GM18951 (cell line): Measurements from ENCODE around the gene CDKN2A.

Source experiments
- POLR2A ChIP-seq: IDR thresholded peaks from 4 replicates; pipeline ENCODE4 v1.6.1; 2011; ENCODE audit warnings: mild to moderate bottlenecking; ENCODE audit not compliant: insufficient read length, insufficient read depth; ENCODE audit errors: extremely low read depth
- in situ Hi-C: fragments of 300-500 bp; cut with MboI; formaldehyde crosslinking; loops from one replicate; pipeline ENCODE4 v1.12.0; 2022; ENCODE audit warnings: low sequenced_read_pairs, mixed read lengths, inconsistent platforms; ENCODE audit not compliant: unreplicated experiment

CDKN2A gene

DNA sequence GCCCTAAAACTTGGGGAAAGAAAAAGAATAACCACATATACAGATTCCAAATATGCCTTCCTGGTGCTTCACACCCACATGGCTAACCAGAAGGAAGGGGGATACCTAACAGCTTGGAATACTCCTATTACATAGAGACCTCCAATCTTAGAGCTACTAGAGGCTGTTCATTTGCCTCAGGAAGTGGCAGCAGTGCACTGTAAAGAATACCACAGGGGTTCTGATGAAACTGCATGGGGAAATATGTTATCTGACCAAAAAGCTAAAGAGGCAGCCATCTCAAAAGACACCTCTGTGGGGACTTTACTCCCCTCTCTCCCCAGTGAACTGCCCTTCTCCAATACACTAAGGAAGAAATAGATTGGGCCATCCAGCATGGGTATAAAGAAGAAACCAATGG lies 66.4 kb downstream of the CDKN2A start:
- TF ChIP-seq POLR2A = no peak
- in situ Hi-C loops = no loop called here

DNA sequence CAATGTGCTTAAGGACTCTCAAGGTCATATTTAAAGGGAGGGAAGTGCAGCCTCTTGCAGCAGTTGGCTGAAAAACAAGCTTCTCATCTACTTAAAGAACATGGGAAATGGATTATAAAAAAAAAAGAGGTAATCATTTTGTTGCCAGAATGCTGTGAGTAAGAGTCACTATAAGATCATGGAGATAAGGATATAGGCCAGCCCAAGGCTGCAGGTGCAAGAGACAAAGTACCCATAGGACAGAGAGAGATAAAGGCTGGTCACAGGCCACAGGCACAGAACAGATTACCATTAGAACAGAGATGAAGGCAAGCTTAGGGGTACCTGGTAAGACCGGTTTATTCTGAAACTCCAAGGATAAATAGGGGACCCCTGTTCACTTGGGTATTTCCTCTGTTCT lies 70.5 kb downstream of the CDKN2A start:
- no peak for TF ChIP-seq POLR2A

DNA sequence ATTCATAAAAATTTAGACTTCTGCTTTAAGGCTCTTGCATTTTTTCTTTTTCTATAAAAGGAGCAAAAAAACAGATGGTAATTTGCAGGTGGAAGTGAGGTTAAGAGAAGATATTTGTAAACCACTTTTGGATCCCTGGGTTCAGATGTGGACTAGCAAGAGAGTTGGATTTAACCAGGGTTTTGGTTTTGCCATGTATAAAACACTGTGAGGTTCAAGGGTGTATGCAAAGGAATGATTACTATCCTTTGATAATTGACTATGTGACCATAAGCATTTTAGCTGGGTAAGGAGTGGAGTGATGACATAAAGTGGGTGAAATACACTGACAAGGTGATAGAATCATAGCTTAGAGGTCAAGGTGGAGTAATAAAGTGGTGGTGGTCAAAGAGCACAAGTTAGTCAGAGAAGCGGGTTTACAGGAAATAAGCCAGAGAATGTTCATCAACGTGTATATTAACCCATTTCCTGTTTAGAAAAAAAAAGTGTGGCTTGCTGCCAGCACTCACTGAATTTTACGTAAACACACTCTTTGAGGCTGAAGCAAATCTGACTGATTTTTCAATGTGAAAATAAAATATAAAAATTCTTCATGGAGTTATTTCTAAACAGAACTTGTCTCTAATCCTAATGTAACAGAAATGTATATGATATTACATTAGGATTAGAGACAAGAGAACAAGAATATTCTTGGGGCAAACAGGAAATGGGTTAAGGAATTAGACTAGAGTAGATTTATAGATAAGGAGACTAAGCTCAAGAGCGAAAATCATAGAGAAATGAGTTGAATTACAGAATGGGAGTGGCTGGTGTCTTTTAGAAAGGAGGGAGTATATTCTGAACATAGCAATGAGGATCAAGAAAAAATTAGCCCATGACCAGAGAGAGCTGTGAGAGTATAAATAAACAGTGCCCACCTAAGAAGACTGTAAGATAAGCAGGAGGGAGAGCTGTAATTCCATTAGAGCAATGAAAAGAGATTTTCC lies 74.5 kb downstream of the CDKN2A start:
- in situ Hi-C loops = no loop called here
- no peak for TF ChIP-seq POLR2A

More for the DNA sequence above, 70.5 kb downstream of the CDKN2A start:
- in situ Hi-C loops = no loop called here
